ENCODE data around the gene POLR3B. TPM values are rescaled to one million over a fixed set of nuclear protein-coding genes. Genes with fewer than 3 reads are reported as not detected.

Gene POLR3B
- total and polyA plus RNA-seq, 2 of the 8 experiments (the other 6 are each of a cell fraction or from before 2014, with no cell fraction given), result 5.0 to 13.2 TPM

GRCh38 chr12:106436164-106436563 lies 78.6 kb downstream of the POLR3B start:
- Histone ChIP-seq H2AFZ (ENCODE audit: low read length) (no peak overlapping the region), H3K23ac (ENCODE audit: insufficient read length) (no peak overlapping the region), H3K4me2 (ENCODE audit: insufficient read depth in 1 of 2, low read depth in 2 of 2, low read length in 2 of 2) (no peak overlapping the region), H2BK20ac (ENCODE audit: low read length) (no peak overlapping the region), H4K91ac (replicated peaks; ENCODE audit: insufficient read length, low read length) (no peak overlapping the region), H3K23me2 (ENCODE audit: low read depth, low read length) (0 out of 2 replicates have a peak, but pooled peaks cover 1% of the 10 kb centered on the region), H2BK5ac (ENCODE audit: low read depth, low read length) (no peak overlapping the region), H2BK12ac (ENCODE audit: low read depth, low read length) (no peak overlapping the region), H3K4ac (replicated peaks; ENCODE audit: insufficient read length, low read depth, low read length) (no peak overlapping the region), H3K18ac (ENCODE audit: extremely low read depth, low read length) (no peak overlapping the region), H3K27ac (ENCODE audit: low read depth, low read length) (no peak overlapping the region), H2AK5ac (ENCODE audit: low read depth, low read length) (no peak overlapping the region), H3K4me1 (replicated peaks in 1 of 4; ENCODE audit: control insufficient read depth in 3 of 4, insufficient read depth in 4 of 4, low read length in 3 of 4) (no peaks in the 10 kb centered on the region), H3K27me3 (replicated peaks in 1 of 4; ENCODE audit: control insufficient read depth in 3 of 4, extremely low read depth in 1 of 4, insufficient read depth in 3 of 4, low read length in 3 of 4) (no peaks in the 10 kb centered on the region), H2BK120ac (replicated peaks; ENCODE audit: low read depth, low read length) (no peak overlapping the region), H4K8ac (ENCODE audit: extremely low read depth, insufficient read depth, low read length) (no peak overlapping the region), H3K4me3 (ENCODE audit: extremely low read depth in 1 of 4, insufficient read depth in 2 of 4, low read depth in 3 of 4, low read length in 4 of 4) (no peak overlapping the region), H3K56ac (replicated peaks; ENCODE audit: insufficient read length, low read depth, low read length) (no peak overlapping the region), H4K20me1 (replicated peaks in 1 of 2; ENCODE audit: control insufficient read depth in 1 of 2, insufficient read depth in 2 of 2, low read length in 2 of 2) (peaks cover 0 to 1% of the 10 kb centered on the region in 2 experiments), H3K14ac (ENCODE audit: insufficient read length) (no peak overlapping the region), H3K79me2 (ENCODE audit: control insufficient read depth in 1 of 2, insufficient read depth in 2 of 2, low read length in 2 of 2) (no peaks in the 10 kb centered on the region), H4K5ac (ENCODE audit: insufficient read length, low read depth, low read length) (no peak overlapping the region), H2BK15ac (ENCODE audit: low read length) (no peak overlapping the region), H3K79me1 (ENCODE audit: low read depth, low read length) (no peaks in the 10 kb centered on the region), H3K9me3 (ENCODE audit: insufficient read depth in 2 of 2, low read depth in 1 of 2, low read length in 1 of 2) (no peaks in the 10 kb centered on the region), H3K36me3 (ENCODE audit: control insufficient read depth in 2 of 4, insufficient read depth in 4 of 4, low read length in 3 of 4) (no peaks in the 10 kb centered on the region; a peak in 3 of 8 replicates), H3K9ac (replicated peaks in 1 of 4; ENCODE audit: extremely low read depth in 1 of 4, low read depth in 3 of 4, low read length in 3 of 4) (no peak overlapping the region)
- TF ChIP-seq CTBP2 (IDR thresholded peaks at IDR 0.05; ENCODE audit: borderline replicate concordance, insufficient read depth, insufficient read length, low read length), result no peak
- no peak for TF ChIP-seq RXRA (IDR thresholded peaks at IDR 0.05; ENCODE audit: insufficient read depth, low read depth, low read length)
- no peak for TF ChIP-seq ATF3 (IDR thresholded peaks at IDR 0.05; ENCODE audit: insufficient read depth, low read depth, low read length)
- no peak for TF ChIP-seq NRF1 (IDR thresholded peaks at IDR 0.05; ENCODE audit: low read depth, low read length)
- TF ChIP-seq POLR2A (IDR thresholded peaks at IDR 0.05; ENCODE audit: control extremely low read depth in 1 of 2, low read depth in 2 of 2, low read length in 2 of 2), result no peak
- TF ChIP-seq POU5F1 (IDR thresholded peaks at IDR 0.05; ENCODE audit: low read depth, low read length), result no peak
- TF ChIP-seq SIN3A (conservative IDR thresholded peaks at IDR 0.05 in 1 of 2, IDR thresholded peaks at IDR 0.05 in 1 of 2; ENCODE audit: low read depth in 1 of 2, low read length in 2 of 2), result no peak
- no peak for TF ChIP-seq MAFK (IDR thresholded peaks at IDR 0.05; ENCODE audit: low read depth, low read length)
- no peak for TF ChIP-seq KDM5A (IDR thresholded peaks at IDR 0.05; ENCODE audit: low read length)
- no peak for TF ChIP-seq SP4 (IDR thresholded peaks at IDR 0.05; ENCODE audit: low read length)
- TF ChIP-seq E2F6 (IDR thresholded peaks at IDR 0.05), result no peak
- no peak for TF ChIP-seq JUND (IDR thresholded peaks at IDR 0.05; ENCODE audit: low read length)
- no peak for TF ChIP-seq CHD1 (IDR thresholded peaks at IDR 0.05; ENCODE audit: low read depth, low read length)
- ChIA-PET CTCF (ENCODE audit: partially characterized antibody) (no interaction called here), POLR2A (ENCODE audit: partially characterized antibody) (no interaction called here)
- 89% methylated on average over 6 of the region's 6 CpGs; no CpG with 5 or more reads in 1 of the 2 experiments for WGBS, 2 experiments (ENCODE audit: extremely low coverage in 1 of 2, insufficient coverage in 1 of 2, insufficient read length in 1 of 2, insufficient replicate concordance in 2 of 2, low coverage in 1 of 2, low lambda C conversion rate in 2 of 2, missing lambda C conversion rate in 1 of 2)
- FAIRE-seq (no peak), DNase-seq (ENCODE audit: low read depth in 1 of 2, low spot score in 2 of 2) (no peak)

All from H1 (cell line).